Loucy (cell line): Measurements from ENCODE around the gene SP1.

Source experiments
- H2AFZ ChIP-seq: fragments of 200-600 bp; sonication (generic); 2 replicates; pipeline ENCODE4 v1.6.0; 2016; ENCODE audit warnings: antibody characterized with exemption, mild to moderate bottlenecking, low read length, moderate library complexity
- H3F3A ChIP-seq: fragments of 200-600 bp; 2 replicates; pipeline ENCODE4 v1.6.0; 2016; ENCODE audit warnings: antibody characterized with exemption, low read depth, mild to moderate bottlenecking
- H3K27me3 ChIP-seq: fragments of 200-600 bp; sonication (generic); 2 replicates; pipeline ENCODE4 v1.6.1; 2014; ENCODE audit warnings: low read length, mild to moderate bottlenecking; ENCODE audit not compliant: insufficient read depth, poor library complexity, severe bottlenecking
- H3K36me3 ChIP-seq: fragments of 200-600 bp; sonication (generic); 2 replicates; pipeline ENCODE4 v1.6.1; 2016; ENCODE audit warnings: low read length; ENCODE audit not compliant: insufficient read depth
- H3K4me1 ChIP-seq: fragments of 200-600 bp; sonication (generic); 2 replicates; pipeline ENCODE4 v1.5.1; 2014; ENCODE audit warnings: low read length, mild to moderate bottlenecking; ENCODE audit not compliant: insufficient read depth, poor library complexity, severe bottlenecking
- H3K4me2 ChIP-seq: fragments of 200-600 bp; sonication (generic); 2 replicates; pipeline ENCODE4 v1.6.0; 2014; ENCODE audit warnings: antibody characterized with exemption, low read length, low read depth, mild to moderate bottlenecking; ENCODE audit not compliant: poor library complexity, severe bottlenecking
- H3K4me3 ChIP-seq: fragments of 200-600 bp; sonication (generic); 2 replicates; pipeline ENCODE4 v1.5.1; 2014; ENCODE audit warnings: low read length, mild to moderate bottlenecking, mixed read lengths; ENCODE audit not compliant: poor library complexity, severe bottlenecking
- H3K79me2 ChIP-seq: fragments of 200-600 bp; sonication (generic); 2 replicates; pipeline ENCODE4 v1.6.1; 2014; ENCODE audit warnings: low read length; ENCODE audit not compliant: insufficient read depth
- H3K9ac ChIP-seq: fragments of 200-600 bp; sonication (generic); 2 replicates; pipeline ENCODE4 v1.6.0; 2014; ENCODE audit warnings: mild to moderate bottlenecking, low read depth, low read length, moderate library complexity; ENCODE audit not compliant: poor library complexity, severe bottlenecking
- H3K9me2 ChIP-seq: fragments of 200-600 bp; sonication (generic); replicated peaks from 2 replicates; pipeline ENCODE4 v1.6.1; 2016; ENCODE audit warnings: low read depth, low read length, mixed read lengths
- H3K9me3 ChIP-seq: fragments of 200-600 bp; sonication (generic); 2 replicates; pipeline ENCODE4 v1.6.1; 2014; ENCODE audit warnings: mild to moderate bottlenecking, antibody characterized with exemption, low read length, low read depth; ENCODE audit not compliant: insufficient read depth
- H4K20me1 ChIP-seq: fragments of 200-600 bp; sonication (generic); 2 replicates; pipeline ENCODE4 v1.6.0; 2014; ENCODE audit warnings: antibody characterized with exemption, low read length, mild to moderate bottlenecking; ENCODE audit not compliant: insufficient read depth, poor library complexity, severe bottlenecking
- EZH2phosphoT487 ChIP-seq: fragments of 200-600 bp; IDR thresholded peaks from 2 replicates; pipeline ENCODE4 v1.6.1; 2018; ENCODE audit warnings: antibody characterized with exemption, mild to moderate bottlenecking, moderate library complexity, borderline replicate concordance
- TF ChIP-seq, protein P1 (sequence below): fragments of 200-600 bp; sonication (generic); conservative IDR thresholded peaks from 2 replicates; pipeline ENCODE4 v1.5.1; 2014; ENCODE audit warnings: mild to moderate bottlenecking, antibody characterized with exemption, low read length

SP1 gene

DNA sequence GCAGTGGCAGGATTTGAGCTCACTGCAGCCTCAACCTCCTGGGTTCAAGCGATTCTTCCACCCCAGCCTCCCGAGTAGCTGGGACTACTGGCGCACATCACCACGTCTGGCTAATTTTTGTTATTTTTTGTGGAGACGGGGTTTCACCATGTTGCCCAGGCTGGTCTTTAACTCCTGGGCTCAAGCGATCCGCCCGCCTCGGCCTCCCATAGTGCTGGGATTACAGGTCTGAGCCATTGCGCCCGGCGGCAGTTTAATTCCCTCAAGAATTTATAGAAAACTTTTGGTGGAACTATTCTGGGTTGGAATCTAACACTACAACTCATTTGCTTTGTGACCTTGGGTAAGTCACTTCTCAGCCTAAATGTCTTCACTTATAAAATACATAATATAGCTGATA is 1.8 kb upstream of the SP1 start:
- Histone ChIP-seq H3K4me2 (peak overlapping the region; percentile 80), H3K9me3 (no peaks in the 10 kb centered on the region), H3K4me3 (peak overlapping the region; percentile 85), H3K4me1 (peaks cover 35% of the 10 kb centered on the region), H3K9ac (peak overlapping the region; percentile 98), H3K79me2 (peaks cover 26% of the 10 kb centered on the region), H4K20me1 (peaks cover 24% of the 10 kb centered on the region), H3K9me2 (no peaks in the 10 kb centered on the region), H3K36me3 (peaks cover 13% of the 10 kb centered on the region; the same call in 1 of the 2 replicates), H3F3A (no peaks in the 10 kb centered on the region), H3K27me3 (no peaks in the 10 kb centered on the region), H2AFZ (no peak overlapping the region)
- no peak for TF ChIP-seq EZH2phosphoT487
- TF ChIP-seq, protein P1, sequence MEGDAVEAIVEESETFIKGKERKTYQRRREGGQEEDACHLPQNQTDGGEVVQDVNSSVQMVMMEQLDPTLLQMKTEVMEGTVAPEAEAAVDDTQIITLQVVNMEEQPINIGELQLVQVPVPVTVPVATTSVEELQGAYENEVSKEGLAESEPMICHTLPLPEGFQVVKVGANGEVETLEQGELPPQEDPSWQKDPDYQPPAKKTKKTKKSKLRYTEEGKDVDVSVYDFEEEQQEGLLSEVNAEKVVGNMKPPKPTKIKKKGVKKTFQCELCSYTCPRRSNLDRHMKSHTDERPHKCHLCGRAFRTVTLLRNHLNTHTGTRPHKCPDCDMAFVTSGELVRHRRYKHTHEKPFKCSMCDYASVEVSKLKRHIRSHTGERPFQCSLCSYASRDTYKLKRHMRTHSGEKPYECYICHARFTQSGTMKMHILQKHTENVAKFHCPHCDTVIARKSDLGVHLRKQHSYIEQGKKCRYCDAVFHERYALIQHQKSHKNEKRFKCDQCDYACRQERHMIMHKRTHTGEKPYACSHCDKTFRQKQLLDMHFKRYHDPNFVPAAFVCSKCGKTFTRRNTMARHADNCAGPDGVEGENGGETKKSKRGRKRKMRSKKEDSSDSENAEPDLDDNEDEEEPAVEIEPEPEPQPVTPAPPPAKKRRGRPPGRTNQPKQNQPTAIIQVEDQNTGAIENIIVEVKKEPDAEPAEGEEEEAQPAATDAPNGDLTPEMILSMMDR = no peak

DNA sequence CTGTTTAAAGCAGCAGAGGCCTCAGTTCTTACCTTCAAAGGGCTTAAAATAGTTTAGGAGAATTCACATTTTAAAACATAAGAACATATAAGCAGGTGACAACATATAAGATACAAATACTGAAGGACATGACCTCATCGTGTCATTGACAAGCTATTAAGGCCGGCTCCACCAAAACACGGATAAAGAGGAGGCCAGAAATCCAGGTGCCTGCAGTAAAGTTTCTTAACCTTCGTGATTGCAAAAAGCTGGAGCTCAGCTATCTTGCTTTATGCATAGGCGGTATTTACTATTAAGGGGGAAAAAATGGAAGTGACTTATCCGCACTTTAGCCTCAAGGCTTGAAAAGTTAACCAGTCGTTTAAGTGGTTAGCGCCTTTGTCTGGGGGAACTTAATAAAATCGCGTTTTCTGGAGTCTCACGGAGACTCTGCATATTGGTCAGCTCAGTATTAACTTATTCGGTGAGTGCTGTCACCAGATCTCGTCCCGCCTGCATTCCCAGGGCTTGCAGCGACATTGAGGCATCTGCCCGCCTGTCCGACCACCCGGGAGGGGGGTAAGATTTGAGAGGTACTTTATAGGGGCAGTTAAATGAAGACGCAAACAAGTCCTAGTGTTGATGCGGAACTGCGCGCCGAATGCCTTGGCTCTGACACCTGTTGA is 1.1 kb upstream of the SP1 start:
- Histone ChIP-seq H3K36me3 (peaks cover 18% of the 10 kb centered on the region; the same call in 1 of the 2 replicates), H3K9me3 (no peaks in the 10 kb centered on the region), H3K9ac (peak overlapping the region; percentile 98), H2AFZ (peak overlapping the region; percentile 42), H3F3A (no peaks in the 10 kb centered on the region), H4K20me1 (peaks cover 30% of the 10 kb centered on the region), H3K4me1 (peaks cover 40% of the 10 kb centered on the region), H3K4me2 (peak overlapping the region; percentile 80), H3K4me3 (peak overlapping the region; percentile 85), H3K27me3 (no peaks in the 10 kb centered on the region), H3K79me2 (peaks cover 32% of the 10 kb centered on the region), H3K9me2 (no peaks in the 10 kb centered on the region)
- TF ChIP-seq, protein P1 = no peak
- TF ChIP-seq EZH2phosphoT487 = no peak

DNA sequence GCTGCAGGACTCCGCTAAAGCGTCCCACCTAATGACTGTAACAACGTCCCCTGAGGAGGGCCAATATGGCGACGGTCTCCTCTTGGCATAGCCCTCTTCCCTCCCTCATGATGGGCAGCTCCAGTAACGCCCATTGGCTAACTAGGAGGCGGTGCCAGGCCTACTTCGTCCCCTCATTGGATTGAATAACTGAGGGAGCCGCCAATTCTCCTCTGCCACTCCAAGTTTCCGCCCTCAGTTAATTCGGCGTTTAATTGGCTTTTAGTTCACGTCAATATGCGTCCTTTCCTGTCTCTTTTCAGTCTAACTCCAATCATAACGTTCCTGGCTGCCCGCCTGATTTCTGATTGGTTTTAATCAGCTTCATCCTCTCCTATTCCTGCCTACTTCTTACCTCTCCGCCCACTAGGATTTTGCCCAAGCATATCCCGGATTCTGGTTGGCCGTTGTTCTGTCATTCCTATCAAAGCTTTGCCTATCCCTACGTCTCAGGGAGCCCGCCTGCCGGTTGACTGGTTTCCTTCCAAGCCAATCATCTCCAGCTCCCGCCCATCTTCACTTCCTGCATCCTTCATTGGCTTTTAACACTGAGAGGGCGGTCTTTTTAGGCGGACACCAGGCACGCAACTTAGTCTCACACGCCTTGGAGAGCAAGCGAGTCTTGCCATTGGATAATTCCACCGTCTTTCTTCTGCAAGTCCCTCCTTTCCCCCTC is 430 bp upstream of the SP1 start:
- Histone ChIP-seq H3K4me3 (peak overlapping the region; percentile 85), H4K20me1 (peaks cover 33% of the 10 kb centered on the region), H3K9me2 (no peaks in the 10 kb centered on the region), H3F3A (no peaks in the 10 kb centered on the region), H3K9me3 (no peaks in the 10 kb centered on the region), H3K27me3 (no peaks in the 10 kb centered on the region), H3K4me2 (peak overlapping the region; percentile 80), H3K36me3 (peaks cover 18% of the 10 kb centered on the region; the same call in 1 of the 2 replicates), H3K79me2 (peaks cover 39% of the 10 kb centered on the region), H2AFZ (peak overlapping the region; percentile 42), H3K4me1 (peaks cover 42% of the 10 kb centered on the region), H3K9ac (peak overlapping the region; percentile 98)
- TF ChIP-seq, protein P1 = no peak
- TF ChIP-seq EZH2phosphoT487 = no peak
